SJCRH30 (cell line): ENCODE data around the gene CGREF1. TPM values are rescaled to one million over a fixed set of nuclear protein-coding genes. Genes with fewer than 3 reads are reported as not detected.

Experiments used
- DNase-seq, 2 experiments: peaks; one replicate each; pipeline ENCODE4 v3.0.0-alpha.2; 2015 to 2020
- H3K27ac ChIP-seq: fragments of 250-450 bp; sonication (Bioruptor Pico); 2 replicates; pipeline ENCODE4 v1.5.1; 2020; ENCODE audit warnings: mild to moderate bottlenecking, moderate library complexity
- H3K27me3 ChIP-seq: fragments of 250-450 bp; sonication (Bioruptor Pico); 2 replicates; pipeline ENCODE4 v1.5.1; 2020; ENCODE audit warnings: mild to moderate bottlenecking, moderate library complexity
- H3K36me3 ChIP-seq: fragments of 250-450 bp; sonication (Bioruptor Pico); 2 replicates; pipeline ENCODE4 v1.5.1; 2020; ENCODE audit warnings: mild to moderate bottlenecking, moderate library complexity
- H3K4me1 ChIP-seq: fragments of 250-450 bp; sonication (Bioruptor Pico); 2 replicates; pipeline ENCODE4 v1.5.1; 2020; ENCODE audit warnings: mild to moderate bottlenecking, moderate library complexity
- H3K4me3 ChIP-seq: fragments of 250-450 bp; sonication (Bioruptor Pico); 2 replicates; pipeline ENCODE4 v1.5.1; 2020; ENCODE audit warnings: mild to moderate bottlenecking, moderate library complexity
- H3K9me3 ChIP-seq: fragments of 250-450 bp; sonication (Bioruptor Pico); replicated peaks from 2 replicates; pipeline ENCODE4 v1.5.1; 2020; ENCODE audit warnings: mild to moderate bottlenecking, moderate library complexity
- total RNA-seq: library from RNA; depleted of rRNA; stranded (reverse); fragments of >200 nt; shearing (Covaris generic); gene quantifications from 2 replicates; pipeline ENCODE4 v1.2.3, GENCODE V29; 2014

Gene CGREF1
- total RNA-seq, 1 experiment from 2014 or later, result not detected

DNA sequence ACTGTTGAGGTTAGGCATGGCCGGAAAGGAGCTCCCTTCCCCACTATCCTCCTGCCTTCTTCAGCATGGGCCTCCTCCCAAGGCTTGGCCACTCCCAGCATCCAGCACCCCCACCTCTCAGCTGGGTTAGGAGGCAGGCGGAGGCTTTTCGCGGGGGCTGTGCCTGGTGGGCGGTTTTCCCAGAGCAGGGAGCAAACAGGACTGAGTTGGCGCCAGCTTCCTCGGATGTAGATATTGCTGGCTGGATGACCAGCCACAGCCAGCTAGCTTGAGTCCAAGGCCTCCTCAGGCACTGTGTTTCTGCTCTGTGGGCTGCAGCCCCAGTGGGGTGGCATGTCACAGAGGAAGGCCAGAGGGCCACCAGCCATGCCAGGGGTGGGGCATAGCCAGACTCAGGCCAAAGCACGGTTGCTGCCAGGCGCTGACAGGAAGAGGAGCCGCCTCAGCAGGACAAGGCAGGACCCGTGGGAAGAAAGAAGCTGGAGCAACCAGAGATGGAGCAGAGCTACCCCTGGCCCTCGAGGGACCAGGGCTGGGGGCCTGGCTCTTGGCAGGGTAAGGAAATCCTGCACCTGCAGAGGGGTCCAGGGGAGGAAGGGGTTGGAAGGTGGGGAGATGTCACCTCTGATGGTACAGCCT is 30.0 kb upstream of the CGREF1 start, which contains the start of gene TCF23:
Gene TCF23, plus strand, starts transcription at position 204 of the 639 bp plus-strand sequence. Its CDS starts 130 bp downstream, at position 334.
- DNase-seq, result no peak
- Histone ChIP-seq H3K4me1 (no peaks in the 10 kb centered on the region), H3K27ac (no peak within 1 kb of the TSS), H3K4me3 (no peak within 1 kb of the TSS), H3K36me3 (no peaks in the 10 kb centered on the region), H3K27me3 (peaks cover 34% of the 10 kb centered on the region), H3K9me3 (no peaks in the 10 kb centered on the region)

- Histone ChIP-seq H3K36me3 (no peaks in the 10 kb centered on the region), H3K27me3 (peaks cover 32% of the 10 kb centered on the region)
- DNase-seq, result no peak
Measured at GRCh38 chr2:27147935-27148334, 29.0 kb upstream of the CGREF1 start.

DNA sequence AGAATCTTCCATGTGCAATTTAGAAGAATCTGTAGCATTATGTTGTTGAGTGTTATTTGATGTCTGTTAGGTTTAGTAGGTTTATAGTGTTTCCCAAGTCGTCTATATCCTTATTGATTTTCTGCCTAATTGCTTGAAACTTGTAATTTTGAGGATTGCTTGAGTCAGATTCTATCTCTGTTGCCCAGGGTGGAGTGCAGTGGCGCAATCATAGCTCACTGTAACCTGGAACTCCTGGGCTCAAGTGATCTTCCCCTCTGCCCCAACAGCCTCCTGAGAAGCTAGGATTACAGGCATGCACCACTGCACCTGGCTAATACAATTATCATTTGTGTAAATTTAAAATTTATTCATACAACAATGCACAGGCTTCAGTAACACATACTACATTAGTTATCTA is 26.8 kb upstream of the CGREF1 start:
- H3K36me3 ChIP-seq, result no peaks in the 10 kb centered on the region
- H3K9me3 ChIP-seq, result 0 out of 2 replicates have a peak, but pooled peaks cover 3% of the 10 kb centered on the region
- no peaks in the 10 kb centered on the region for H3K4me1 ChIP-seq
- peaks cover 25% of the 10 kb centered on the region for H3K27me3 ChIP-seq
- no peak for DNase-seq
- H3K27ac ChIP-seq, result no peak overlapping the region
- H3K4me3 ChIP-seq, result no peak overlapping the region

More at GRCh38 chr2:27147935-27148334, 29.0 kb upstream of the CGREF1 start:
- no peak overlapping the region for H3K27ac ChIP-seq
- 0 out of 2 replicates have a peak, but pooled peaks cover 3% of the 10 kb centered on the region for H3K9me3 ChIP-seq
- no peaks in the 10 kb centered on the region for H3K4me1 ChIP-seq
- no peak overlapping the region for H3K4me3 ChIP-seq

DNA sequence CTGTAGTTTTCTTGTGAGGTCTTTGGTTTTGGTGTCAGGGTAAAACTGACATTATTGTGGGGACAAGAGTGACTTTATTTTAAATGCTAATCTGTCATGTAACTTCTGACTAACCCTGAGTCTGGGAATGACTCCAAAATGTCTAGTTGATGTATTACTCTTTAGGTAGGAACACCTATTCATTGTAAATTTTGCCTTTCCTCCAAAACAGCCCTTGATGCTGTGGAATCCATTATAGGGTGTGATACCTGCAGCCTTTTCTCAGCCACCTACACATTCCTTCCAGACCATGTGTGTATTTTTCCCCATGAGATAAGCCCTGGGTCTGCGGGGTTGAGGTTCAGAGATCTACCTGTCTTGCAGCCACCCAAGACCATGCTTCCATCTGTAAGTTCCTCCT is 24.4 kb upstream of the CGREF1 start:
- Histone ChIP-seq H3K4me3 (no peak overlapping the region), H3K27me3 (peaks cover 16% of the 10 kb centered on the region), H3K4me1 (no peaks in the 10 kb centered on the region), H3K27ac (no peak overlapping the region), H3K36me3 (no peaks in the 10 kb centered on the region), H3K9me3 (0 out of 2 replicates have a peak, but pooled peaks cover 3% of the 10 kb centered on the region)
- DNase-seq, result no peak

- Histone ChIP-seq H3K27me3 (peaks cover 13% of the 10 kb centered on the region), H3K9me3 (0 out of 2 replicates have a peak, but pooled peaks cover 3% of the 10 kb centered on the region), H3K27ac (no peak within 1 kb of the TSS), H3K4me1 (no peaks in the 10 kb centered on the region), H3K4me3 (no peak within 1 kb of the TSS), H3K36me3 (no peaks in the 10 kb centered on the region)
- DNase-seq, result no peak
Measured at GRCh38 chr2:27139310-27139709, 20.4 kb upstream of the CGREF1 start, which contains the start of gene PRR30. Gene PRR30, minus strand, starts transcription at chr2:27139410. Its CDS starts 1,081 bp downstream, at chr2:27138329.

DNA sequence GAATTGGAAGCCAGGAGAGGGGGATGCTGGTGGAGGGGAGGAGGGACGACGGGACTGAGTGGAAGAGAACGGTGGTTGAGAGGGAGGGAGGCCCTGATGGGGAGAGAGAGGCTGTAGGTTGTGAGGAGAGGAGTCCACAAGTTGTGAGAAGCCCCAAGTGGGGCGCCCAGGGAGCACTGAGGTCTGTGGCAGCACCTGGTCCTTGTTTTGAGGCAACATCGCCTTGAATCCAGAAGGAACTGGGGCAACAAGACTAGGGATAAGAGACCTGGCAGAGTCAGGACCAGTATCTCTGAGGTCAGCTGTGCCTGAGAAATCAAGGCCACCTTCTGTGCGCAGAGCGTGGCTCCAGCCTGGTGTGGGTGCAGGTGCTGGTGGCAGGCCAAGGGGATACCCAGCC is 19.2 kb upstream of the CGREF1 start:
- Histone ChIP-seq H3K9me3 (0 out of 2 replicates have a peak, but pooled peaks cover 2% of the 10 kb centered on the region), H3K36me3 (no peaks in the 10 kb centered on the region), H3K4me1 (peaks cover 4% of the 10 kb centered on the region; the same call in 1 of the 2 replicates), H3K4me3 (no peak overlapping the region), H3K27ac (no peak overlapping the region), H3K27me3 (peaks cover 6% of the 10 kb centered on the region; the same call in 1 of the 2 replicates)
- no peak for DNase-seq

- H3K4me1 ChIP-seq, result peaks cover 6% of the 10 kb centered on the region; the same call in 1 of the 2 replicates
- no peaks in the 10 kb centered on the region for H3K9me3 ChIP-seq
- no peak for DNase-seq
- no peak overlapping the region for H3K4me3 ChIP-seq
- no peak overlapping the region for H3K27ac ChIP-seq
- H3K36me3 ChIP-seq, result no peaks in the 10 kb centered on the region
- H3K27me3 ChIP-seq, result peaks cover 6% of the 10 kb centered on the region; the same call in 1 of the 2 replicates
Measured at GRCh38 chr2:27137322-27137935, 18.5 kb upstream of the CGREF1 start.

- no peak overlapping the region for H3K27ac ChIP-seq
- peaks cover 6% of the 10 kb centered on the region; the same call in 1 of the 2 replicates for H3K4me1 ChIP-seq
- no peaks in the 10 kb centered on the region for H3K36me3 ChIP-seq
- DNase-seq, result no peak
- H3K9me3 ChIP-seq, result no peaks in the 10 kb centered on the region
- H3K27me3 ChIP-seq, result peaks cover 6% of the 10 kb centered on the region; the same call in 1 of the 2 replicates
- H3K4me3 ChIP-seq, result no peak overlapping the region
Measured at GRCh38 chr2:27136751-27137150, 17.8 kb upstream of the CGREF1 start.

DNA sequence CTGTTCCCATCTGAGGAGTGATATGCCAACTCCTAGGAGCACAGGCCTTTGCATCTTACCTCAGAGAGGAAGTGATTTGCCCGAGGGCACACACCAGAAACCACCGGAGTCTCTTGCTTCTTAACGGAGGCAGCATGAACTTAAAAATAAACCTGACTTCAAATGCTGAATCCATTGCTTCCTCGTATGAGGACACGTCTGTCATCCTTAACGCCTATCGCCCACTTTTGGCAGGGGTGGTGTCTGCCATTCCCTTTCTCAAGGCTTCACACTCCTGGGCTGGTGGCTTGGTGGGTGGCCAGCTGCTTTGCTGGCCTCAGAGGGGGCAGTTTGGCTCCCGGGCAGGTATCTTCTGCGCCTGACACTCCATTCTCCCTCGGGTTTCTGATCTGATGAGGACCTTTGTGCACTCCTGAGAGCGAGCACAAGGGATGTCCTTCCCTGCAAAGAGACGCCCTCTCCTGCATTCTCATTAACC is 16.6 kb upstream of the CGREF1 start:
- H3K27ac ChIP-seq, result no peak overlapping the region
- no peaks in the 10 kb centered on the region for H3K9me3 ChIP-seq
- no peak overlapping the region for H3K4me3 ChIP-seq
- DNase-seq, result no peak
- H3K4me1 ChIP-seq, result peaks cover 6% of the 10 kb centered on the region; the same call in 1 of the 2 replicates
- peaks cover 6% of the 10 kb centered on the region; the same call in 1 of the 2 replicates for H3K27me3 ChIP-seq
- H3K36me3 ChIP-seq, result peaks cover 6% of the 10 kb centered on the region; the same call in 1 of the 2 replicates

DNA sequence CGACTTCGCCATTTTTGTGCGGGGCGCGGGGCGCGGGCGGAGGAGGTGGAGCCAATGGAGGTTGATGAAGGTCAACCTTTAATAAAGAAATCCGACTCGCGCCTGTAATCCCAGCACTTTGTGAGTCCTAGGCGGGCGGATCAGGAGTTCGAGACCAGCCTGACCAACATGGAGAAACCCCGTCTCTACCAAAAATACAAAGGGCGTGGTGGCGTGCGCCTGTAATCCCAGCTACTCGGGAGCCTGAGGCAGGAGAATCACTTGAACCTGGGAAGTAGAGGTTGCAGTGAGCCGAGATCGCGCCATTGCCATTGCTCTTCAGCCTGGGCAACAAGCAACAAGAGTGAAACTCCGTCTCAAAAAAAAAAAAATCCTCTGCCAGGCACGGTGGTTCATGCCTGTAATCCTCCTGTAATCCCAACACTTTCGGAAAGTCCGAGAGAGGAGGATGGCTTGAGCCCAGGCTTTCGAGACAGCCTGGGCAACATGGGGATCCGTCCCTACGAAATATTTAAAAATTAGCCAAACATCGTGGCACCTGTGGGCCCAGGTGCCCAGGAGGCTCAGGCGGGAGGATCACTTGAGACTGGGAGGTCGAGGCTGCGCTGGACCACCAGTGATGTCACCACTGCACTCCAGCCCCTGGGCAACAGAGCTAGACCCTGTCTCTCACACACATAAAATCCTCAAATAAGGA is 16.0 kb upstream of the CGREF1 start:
- Histone ChIP-seq H3K4me3 (peak overlapping the region; percentile 88), H3K9me3 (no peaks in the 10 kb centered on the region), H3K27ac (no peak overlapping the region)

GRCh38 chr2:27133905-27134780 is 15.2 kb upstream of the CGREF1 start, which contains the start of gene PREB:
Gene PREB, minus strand, starts transcription at chr2:27134636. Its CDS starts 215 bp downstream, at chr2:27134421.
- Histone ChIP-seq H3K27me3 (0 out of 2 replicates have a peak, but pooled peaks cover 6% of the 10 kb centered on the region), H3K27ac (peak within 1 kb of the TSS; percentile 21; the same call in 1 of the 2 replicates)

More for the DNA sequence above, 16.0 kb upstream of the CGREF1 start:
- no peak for DNase-seq
- Histone ChIP-seq H3K27me3 (peaks cover 6% of the 10 kb centered on the region; the same call in 1 of the 2 replicates), H3K4me1 (peaks cover 6% of the 10 kb centered on the region; the same call in 1 of the 2 replicates), H3K36me3 (peaks cover 6% of the 10 kb centered on the region; the same call in 1 of the 2 replicates)

DNA sequence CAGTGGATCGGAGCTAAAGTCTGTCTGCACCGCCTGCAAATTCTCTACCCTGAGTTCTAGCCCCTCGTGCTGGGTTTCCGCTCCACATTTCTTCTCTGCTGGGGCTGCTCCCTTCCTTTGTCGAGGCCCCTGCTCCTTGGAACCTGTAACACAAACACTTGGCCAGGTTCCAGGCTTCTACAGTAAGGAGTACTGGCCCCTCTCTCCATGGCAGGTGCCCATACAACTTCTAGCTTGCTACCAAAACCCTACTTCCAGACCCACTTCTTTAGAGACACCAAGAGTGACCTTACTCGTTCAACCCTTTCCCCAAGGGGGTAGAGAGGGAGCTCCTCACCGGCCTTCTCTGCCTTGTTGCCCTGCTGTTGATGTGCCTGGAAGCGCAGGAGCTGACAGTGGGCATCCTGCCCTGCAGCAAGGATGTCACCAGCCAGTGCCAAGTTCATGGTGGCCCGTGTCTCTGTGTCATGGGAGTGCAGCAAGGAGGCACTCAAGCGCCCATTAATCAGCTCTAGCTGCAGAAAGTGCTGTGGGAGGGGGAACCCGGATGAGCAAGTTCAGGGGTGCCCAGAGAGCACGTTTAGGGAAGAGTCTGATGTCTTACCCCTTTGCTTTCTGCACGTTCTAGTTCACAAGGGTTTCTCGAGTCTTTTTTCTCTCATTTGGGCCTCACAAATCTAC is 14.4 kb upstream of the CGREF1 start:
- Histone ChIP-seq H3K27ac (no peak overlapping the region), H3K9me3 (no peaks in the 10 kb centered on the region), H3K27me3 (0 out of 2 replicates have a peak, but pooled peaks cover 3% of the 10 kb centered on the region), H3K4me1 (peaks cover 6% of the 10 kb centered on the region; the same call in 1 of the 2 replicates), H3K36me3 (peaks cover 6% of the 10 kb centered on the region; the same call in 1 of the 2 replicates), H3K4me3 (peak overlapping the region; percentile 88)
- no peak for DNase-seq

More at GRCh38 chr2:27133905-27134780, 15.2 kb upstream of the CGREF1 start, which contains the start of gene PREB:
- H3K4me1 ChIP-seq, result peaks cover 6% of the 10 kb centered on the region; the same call in 1 of the 2 replicates
- peaks cover 6% of the 10 kb centered on the region; the same call in 1 of the 2 replicates for H3K36me3 ChIP-seq
- H3K4me3 ChIP-seq, result peak within 1 kb of the TSS; percentile 88
- peak; percentile 99 for DNase-seq
- H3K9me3 ChIP-seq, result no peaks in the 10 kb centered on the region

DNA sequence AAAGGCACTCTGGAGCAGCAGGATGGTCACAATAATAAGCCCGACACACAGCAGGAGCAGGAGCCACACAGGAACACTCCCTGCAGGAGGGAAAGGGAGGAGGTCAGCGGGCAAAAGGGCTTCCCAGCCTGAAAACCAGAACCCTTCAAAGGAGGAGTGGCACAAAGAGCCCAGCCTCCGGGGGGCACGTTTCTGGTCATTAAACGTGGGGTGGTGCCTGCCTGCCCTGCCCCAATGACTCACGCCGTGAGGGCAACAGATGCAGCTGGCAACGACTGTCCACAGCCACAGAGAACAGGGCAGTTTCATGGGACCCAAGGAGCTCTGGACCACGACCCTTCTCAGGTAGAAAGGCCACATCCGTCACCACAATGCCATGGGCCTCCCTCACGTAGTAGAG is 12.5 kb upstream of the CGREF1 start:
- no peak for DNase-seq
- Histone ChIP-seq H3K4me3 (no peak overlapping the region), H3K4me1 (peaks cover 6% of the 10 kb centered on the region; the same call in 1 of the 2 replicates), H3K27me3 (no peaks in the 10 kb centered on the region), H3K9me3 (no peaks in the 10 kb centered on the region), H3K27ac (no peak overlapping the region), H3K36me3 (peaks cover 6% of the 10 kb centered on the region; the same call in 1 of the 2 replicates)
